ENCODE measurements around the gene BARHL1.

The BARHL1 gene

GRCh38 chr9:132582276-132582785 is at the start of gene BARHL1:
Gene BARHL1 (plus strand): TSS chr9:132582606. CDS start chr9:132582798, 192 bp downstream.
- DNase-seq, result no peak

- DNase-seq, result no peak
These were observed 47.6 kb upstream of the BARHL1 start for GRCh38 chr9:132534832-132535231.

DNA sequence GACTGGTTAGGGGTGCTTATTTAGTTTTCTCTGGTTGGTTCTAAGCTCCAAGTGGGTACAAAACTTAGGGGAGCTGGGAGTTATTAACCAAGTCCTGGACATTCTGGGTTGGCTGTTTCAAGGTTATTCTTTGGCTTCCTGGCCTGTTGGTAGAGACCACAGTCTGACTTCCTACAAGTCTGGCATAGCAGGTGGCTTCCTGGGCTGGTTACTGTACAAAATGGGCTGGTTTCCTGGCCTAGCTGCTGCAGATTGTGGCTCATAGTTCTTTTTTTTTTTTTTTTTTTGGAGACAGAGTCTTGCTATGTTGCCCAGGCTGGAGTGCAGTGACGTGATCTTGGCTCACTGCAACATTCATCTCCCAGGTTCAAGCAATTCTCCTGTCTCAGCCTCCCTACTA is 46.3 kb upstream of the BARHL1 start:
- no peak for DNase-seq

DNA sequence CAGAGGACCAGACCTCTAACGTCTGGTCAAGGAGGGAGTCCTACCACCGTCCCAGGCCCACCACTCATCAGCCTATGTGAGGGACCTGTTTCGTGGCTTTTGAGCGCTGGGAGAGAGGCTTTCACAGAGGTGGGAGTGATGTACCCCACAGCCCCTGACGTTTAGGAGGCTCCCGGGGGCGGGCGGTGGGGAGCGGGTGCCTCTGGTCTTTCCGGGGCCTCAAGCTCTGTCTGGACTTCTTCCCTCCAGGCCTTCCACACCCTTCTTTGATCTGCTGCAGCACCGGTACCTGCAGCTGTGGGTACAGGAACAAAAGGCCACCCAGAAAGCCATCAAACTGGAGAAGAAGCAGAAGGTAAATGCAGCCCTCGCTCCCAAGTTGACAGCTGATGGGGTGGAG is 45.1 kb upstream of the BARHL1 start:
- DNase-seq, result no peak

GRCh38 chr9:132538071-132538470 is 44.3 kb upstream of the BARHL1 start:
- DNase-seq, result no peak

GRCh38 chr9:132539096-132539495 is 43.3 kb upstream of the BARHL1 start:
- DNase-seq, result no peak

DNA sequence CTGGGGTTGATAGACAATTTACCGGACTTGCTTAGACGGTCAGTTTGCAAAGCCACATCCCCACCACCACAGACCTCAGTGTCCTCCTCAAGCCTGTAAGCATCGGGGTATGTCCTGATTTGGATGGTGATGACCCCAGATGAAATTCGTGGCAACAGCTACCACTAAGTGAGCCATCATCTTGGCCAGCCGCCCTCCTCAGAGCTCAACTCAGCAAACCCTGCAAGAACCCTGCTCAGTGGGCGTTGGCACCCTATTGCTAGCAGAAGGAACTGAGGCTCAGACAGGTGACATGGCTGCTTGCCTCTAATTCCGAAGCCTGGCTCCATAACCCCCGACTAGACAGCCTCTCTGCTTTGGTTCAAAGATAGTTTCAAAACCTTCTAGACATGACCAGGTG is 41.4 kb upstream of the BARHL1 start:
- DNase-seq, result no peak

- no peak for DNase-seq
These were observed 40.3 kb upstream of the BARHL1 start for GRCh38 chr9:132541870-132542830.

DNA sequence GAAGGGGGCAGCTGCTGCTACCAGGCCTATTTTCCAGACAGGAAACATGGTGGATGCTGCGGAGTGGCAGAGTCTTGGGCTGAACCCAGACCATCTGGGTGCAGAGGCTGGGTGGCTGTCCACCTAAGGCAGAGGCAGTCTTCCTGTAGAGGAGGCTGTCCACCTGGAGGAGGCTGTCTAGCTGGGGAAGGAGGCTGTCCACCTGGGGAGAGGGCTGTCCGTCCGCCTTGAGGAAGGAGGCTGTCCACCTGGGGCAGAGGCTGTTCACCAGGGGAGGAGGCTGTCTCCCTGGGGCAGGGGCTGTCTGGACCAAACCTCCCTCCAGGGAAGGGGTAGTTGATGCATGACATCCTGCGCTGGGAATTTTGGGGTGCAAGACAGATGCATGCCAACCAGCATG is 39.2 kb upstream of the BARHL1 start:
- DNase-seq, result no peak

GRCh38 chr9:132543960-132544359 is 38.4 kb upstream of the BARHL1 start:
- no peak for DNase-seq

DNA sequence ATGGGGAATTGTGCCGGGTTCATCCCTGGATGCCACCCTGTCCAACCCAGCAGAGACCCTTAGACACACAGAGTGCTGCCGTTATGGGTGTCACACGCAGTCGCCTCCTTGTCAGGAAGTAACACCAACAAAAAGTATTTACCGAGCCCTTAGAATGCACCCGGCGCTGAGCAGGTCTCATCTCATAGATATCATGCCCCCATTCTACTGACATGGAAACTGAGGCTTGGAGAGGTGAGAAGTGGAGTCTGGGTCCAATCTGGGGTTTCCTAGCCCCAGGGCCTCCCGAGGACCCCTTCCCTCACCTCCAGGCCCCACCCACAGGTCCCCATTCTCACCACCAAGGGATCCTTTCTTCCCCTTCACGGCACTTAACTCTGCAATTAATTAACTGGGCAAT is 36.8 kb upstream of the BARHL1 start:
- DNase-seq, result no peak

DNA sequence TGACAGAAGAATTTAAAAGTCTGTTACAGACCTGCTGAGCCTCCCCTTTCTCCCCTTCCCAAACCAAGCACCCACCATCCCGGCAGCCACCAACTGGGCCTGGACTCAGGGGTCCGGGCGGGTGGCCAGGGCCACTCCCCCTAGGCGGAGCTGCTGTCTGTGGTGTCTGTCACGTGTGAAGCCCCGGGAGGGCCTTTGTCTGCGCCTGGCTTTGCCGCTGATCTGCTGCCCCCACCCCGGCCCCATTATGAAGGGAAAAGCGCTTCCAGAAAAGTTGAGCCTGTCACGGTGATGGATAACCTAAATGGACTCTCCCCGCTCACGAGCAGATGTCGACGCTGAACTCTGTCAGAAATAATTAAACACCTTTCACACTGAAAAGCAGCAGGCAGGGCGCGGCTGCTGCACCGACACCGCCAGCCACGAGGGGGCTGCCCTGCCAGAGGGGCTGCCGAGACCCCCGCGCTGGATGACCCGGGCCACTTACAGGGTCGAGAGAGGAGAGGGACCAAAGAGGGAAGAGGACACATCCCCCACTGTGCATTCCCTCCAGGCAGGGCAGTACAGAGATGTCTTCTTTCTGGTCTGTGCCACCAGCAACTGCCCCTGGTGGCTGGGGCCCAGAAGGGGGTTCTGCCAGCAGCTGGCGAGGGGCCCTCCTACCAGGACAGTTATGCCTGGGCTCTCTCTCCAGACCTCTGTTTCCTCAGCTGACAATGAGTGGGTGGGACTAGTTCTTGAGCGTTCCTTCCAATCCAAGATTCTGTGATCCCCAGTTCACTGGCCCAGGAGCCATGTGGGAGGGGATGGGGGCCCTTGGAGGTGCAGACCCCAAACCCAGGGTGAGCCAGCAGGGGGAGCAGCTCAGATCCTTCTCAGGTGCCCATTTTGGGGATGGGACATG is 36.0 kb upstream of the BARHL1 start:
- DNase-seq, result no peak

GRCh38 chr9:132547052-132547431 is 35.4 kb upstream of the BARHL1 start:
- DNase-seq, result no peak

GRCh38 chr9:132547436-132547835 is 35.0 kb upstream of the BARHL1 start:
- no peak for DNase-seq

DNA sequence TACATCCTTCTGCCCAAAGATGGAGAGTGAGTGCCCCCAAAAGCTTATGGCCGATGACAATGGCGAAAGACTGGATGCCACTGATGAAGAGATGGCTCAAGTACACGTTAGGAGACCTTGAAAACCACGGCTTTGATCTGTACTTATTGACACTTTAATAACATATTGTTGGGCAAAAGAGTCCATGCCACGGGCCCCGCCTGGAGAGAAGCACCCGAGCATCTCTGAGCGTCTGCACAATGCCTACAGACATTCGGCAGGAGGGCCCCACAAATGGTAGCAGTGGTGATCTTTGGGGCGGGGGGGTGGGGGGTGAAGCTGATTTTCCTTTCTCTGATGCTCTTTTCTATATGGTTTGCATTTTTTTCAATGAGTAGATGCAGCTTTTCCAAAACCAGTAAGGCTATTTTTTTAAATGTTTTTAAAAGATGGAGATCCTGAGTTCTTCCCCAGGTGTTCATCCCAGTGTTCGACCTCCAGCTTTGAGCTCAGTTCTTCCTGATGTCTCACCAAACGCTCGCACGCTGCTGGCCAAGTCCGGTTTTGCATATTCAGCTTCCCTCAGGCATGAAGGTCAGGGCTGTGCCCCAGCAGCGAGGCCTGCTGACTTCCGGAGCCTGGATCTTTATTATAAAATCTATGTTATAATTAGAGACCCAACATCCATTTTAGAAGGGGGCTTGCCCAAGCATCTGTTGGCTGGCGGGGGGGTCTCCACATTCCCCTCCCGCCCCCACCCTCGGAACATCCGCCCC is 34.3 kb upstream of the BARHL1 start:
- no peak for DNase-seq

GRCh38 chr9:132548751-132549640 is 33.4 kb upstream of the BARHL1 start:
- no peak for DNase-seq

DNA sequence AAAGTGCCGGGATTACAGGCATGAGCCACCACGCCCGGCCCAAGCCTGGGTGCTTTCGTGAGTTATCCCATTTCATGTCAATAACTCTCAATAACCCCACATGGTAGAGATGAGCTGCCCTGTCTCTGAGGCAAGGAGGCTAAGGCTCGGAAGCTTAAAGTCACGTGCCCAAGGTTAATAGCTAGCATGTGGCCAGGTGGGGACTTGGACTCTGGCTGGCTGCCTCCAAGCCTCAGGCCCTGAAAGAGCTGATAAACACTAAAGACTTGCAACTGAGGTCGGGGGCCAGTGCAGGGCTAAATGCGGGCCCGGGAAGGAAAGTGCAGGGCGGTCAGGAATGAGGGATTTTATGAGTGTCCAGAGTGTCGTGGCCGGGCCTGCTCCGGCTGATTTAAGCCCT is 30.9 kb upstream of the BARHL1 start:
- no peak for DNase-seq

GRCh38 chr9:132552041-132552440 is 30.4 kb upstream of the BARHL1 start:
- DNase-seq, result no peak

DNA sequence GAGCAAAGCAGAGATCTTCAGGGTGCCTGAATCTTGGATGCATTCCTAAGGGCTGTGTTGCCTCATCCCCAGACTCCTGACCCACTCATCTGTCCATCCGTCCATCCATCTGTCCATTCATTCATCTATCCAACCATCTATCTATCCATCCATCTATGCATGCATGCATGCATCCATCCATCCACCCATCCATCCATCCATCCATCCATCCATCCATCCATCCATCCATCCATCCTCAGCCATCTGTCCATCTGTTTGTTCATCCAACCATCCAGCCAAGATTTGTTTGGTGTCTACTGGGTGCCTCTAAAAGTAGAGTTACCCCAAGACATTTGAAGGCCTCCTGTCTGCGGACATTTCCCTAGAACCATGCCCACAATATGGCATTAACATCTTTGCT is 27.7 kb upstream of the BARHL1 start:
- no peak for DNase-seq

DNA sequence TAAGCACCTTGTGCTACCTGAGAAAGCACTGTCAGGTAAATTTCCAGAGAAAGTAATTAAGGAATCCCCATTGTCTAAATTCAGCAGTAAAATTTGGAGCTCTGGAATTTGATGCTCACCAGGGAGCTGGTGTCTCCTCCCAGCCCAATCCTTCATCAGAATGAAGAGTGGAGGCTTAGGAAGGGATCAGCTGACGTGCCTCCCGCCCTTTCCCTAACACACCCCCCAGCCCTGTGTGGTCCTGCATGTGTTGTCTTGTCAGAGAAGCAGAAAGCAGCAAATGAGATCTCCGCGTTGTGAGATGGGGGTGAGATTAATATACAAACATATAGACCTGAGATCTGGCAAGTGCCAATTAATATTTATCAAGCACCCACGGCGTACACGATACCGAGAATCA is 26.9 kb upstream of the BARHL1 start:
- no peak for DNase-seq

DNA sequence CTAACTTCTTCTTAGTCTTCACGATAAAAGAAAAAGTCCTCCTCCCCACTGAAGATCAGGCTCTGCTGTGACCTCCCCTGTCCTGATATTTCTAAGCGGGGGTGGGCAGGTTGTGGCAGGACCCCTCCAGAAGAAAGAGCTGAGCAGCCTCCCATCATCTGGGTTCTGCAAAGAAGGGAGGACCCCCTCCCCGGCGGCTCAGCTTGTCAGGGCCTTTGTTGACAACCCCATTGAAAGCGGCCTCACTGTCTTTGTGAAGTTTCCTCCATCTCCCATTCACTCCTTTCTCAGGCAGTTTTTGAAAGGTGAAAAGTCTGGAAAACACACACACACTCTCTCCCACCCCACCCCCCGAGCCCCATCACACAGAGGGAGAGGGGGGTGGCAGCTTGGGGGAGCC is 26.2 kb upstream of the BARHL1 start:
- no peak for DNase-seq

DNA sequence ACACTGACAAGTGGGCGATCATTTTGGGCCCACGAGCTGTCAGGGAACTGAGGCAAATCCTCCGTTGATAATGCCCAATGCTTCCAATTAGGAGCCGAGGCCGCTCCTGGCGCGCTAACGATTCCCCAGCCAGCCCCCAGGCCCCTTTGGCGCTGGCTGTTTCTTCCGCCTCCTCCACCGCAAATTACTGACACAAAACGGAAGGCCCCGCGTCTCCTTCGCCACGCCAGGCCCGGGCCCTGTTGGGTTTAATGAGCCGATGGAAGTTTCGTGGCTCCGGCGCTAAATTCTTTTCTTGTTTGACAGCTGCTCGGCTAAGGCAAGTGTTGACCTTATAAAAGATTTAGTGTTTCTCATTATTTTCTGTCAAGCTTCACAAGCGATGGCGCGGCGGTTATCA is 25.7 kb upstream of the BARHL1 start:
- no peak for DNase-seq
